Ishikawa (cell line): ENCODE data around the gene TRAIP.

Source experiments
- CREB1 ChIP-seq: IDR thresholded peaks from 2 replicates; pipeline ENCODE4 v1.6.1; 2012; ENCODE audit warnings: low read depth
- EGR1 ChIP-seq: IDR thresholded peaks from 2 replicates; pipeline ENCODE4 v1.6.1; 2012
- EP300 ChIP-seq: IDR thresholded peaks from 2 replicates; pipeline ENCODE4 v1.6.1; 2012; ENCODE audit warnings: borderline replicate concordance
- MAX ChIP-seq: IDR thresholded peaks from 2 replicates; pipeline ENCODE4 v1.6.1; 2012
- YY1 ChIP-seq: IDR thresholded peaks from 2 replicates; pipeline ENCODE4 v1.6.1; 2012; ENCODE audit warnings: low read depth
- TF ChIP-seq, protein P1 (sequence below): IDR thresholded peaks from 2 replicates; pipeline ENCODE4 v1.6.1; 2012; ENCODE audit warnings: low read depth, mild to moderate bottlenecking

DNA sequence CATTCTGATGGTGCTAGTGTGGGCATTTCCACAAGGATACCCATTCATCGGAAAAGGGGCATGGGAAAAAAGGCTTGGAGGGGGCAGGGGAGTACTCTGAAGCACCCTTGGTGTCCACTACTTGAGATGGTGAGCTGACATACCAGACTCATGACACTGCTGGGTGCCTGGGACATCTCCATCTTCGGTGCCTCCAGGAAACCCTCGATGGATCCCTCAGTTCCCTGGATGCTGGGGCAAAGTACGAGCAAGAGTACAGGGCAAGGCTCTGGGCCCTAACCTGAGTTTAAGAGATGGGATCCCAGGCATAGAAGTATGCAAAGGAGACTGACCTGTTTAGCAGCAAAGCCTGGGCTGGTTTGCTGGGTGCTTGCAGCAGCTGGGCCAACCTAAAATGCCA is 64.8 kb downstream of the TRAIP start:
- TF ChIP-seq EP300 (no peak), CREB1 (no peak), MAX (no peak), YY1 (no peak), EGR1 (no peak)
- TF ChIP-seq, protein P1, sequence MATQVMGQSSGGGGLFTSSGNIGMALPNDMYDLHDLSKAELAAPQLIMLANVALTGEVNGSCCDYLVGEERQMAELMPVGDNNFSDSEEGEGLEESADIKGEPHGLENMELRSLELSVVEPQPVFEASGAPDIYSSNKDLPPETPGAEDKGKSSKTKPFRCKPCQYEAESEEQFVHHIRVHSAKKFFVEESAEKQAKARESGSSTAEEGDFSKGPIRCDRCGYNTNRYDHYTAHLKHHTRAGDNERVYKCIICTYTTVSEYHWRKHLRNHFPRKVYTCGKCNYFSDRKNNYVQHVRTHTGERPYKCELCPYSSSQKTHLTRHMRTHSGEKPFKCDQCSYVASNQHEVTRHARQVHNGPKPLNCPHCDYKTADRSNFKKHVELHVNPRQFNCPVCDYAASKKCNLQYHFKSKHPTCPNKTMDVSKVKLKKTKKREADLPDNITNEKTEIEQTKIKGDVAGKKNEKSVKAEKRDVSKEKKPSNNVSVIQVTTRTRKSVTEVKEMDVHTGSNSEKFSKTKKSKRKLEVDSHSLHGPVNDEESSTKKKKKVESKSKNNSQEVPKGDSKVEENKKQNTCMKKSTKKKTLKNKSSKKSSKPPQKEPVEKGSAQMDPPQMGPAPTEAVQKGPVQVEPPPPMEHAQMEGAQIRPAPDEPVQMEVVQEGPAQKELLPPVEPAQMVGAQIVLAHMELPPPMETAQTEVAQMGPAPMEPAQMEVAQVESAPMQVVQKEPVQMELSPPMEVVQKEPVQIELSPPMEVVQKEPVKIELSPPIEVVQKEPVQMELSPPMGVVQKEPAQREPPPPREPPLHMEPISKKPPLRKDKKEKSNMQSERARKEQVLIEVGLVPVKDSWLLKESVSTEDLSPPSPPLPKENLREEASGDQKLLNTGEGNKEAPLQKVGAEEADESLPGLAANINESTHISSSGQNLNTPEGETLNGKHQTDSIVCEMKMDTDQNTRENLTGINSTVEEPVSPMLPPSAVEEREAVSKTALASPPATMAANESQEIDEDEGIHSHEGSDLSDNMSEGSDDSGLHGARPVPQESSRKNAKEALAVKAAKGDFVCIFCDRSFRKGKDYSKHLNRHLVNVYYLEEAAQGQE = no peak
